ENCODE results near the gene ZEB1.

ZEB1 gene

DNA sequence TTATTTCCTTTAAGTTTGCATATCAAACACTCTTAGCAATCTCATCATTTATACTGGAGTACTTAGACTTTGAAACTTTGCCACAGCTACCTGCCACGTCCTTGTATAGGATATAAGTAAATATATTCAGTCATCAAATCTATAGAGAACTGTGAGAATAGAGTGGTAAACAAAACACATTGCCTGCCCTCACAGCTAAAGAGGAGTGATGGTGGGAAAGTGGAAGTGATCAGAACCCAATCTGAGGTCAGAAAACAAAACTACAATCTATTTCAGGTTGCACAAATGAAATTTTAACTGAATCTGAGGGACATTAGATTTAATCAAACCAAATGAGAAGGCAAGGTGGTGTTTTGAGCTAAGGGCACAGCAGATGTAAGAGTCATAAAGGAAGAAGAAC is 74.8 kb downstream of the ZEB1 start:
- TF ChIP-seq, protein P1, sequence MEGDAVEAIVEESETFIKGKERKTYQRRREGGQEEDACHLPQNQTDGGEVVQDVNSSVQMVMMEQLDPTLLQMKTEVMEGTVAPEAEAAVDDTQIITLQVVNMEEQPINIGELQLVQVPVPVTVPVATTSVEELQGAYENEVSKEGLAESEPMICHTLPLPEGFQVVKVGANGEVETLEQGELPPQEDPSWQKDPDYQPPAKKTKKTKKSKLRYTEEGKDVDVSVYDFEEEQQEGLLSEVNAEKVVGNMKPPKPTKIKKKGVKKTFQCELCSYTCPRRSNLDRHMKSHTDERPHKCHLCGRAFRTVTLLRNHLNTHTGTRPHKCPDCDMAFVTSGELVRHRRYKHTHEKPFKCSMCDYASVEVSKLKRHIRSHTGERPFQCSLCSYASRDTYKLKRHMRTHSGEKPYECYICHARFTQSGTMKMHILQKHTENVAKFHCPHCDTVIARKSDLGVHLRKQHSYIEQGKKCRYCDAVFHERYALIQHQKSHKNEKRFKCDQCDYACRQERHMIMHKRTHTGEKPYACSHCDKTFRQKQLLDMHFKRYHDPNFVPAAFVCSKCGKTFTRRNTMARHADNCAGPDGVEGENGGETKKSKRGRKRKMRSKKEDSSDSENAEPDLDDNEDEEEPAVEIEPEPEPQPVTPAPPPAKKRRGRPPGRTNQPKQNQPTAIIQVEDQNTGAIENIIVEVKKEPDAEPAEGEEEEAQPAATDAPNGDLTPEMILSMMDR (conservative IDR thresholded peaks at IDR 0.05; ENCODE audit: low read depth, low read length) = no peak
- DNase-seq (ENCODE audit: low read depth) = no peak

DNA sequence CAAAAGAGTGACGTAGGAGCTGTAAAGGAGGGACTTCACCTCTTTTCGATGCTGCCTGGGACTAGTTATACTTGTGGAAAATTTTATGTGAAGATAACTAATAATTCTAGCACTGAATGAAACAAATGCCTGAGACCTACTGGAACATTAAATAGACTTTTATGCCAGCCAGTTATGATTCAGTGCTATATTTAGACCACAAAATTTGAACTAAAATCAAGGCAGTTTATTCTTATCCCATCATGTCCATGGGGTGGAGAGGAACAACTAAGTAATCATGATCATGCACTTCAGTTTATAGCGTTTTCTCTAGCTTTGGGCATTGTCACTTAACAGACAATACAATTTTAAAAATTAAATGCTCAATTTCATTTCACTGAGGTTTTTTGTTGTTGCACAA is 76.7 kb downstream of the ZEB1 start:
- no peak for DNase-seq (ENCODE audit: low read depth)
- TF ChIP-seq, protein P1 (conservative IDR thresholded peaks at IDR 0.05; ENCODE audit: low read depth, low read length) = no peak
- no peak overlapping the region for H3K4me3 ChIP-seq (ENCODE audit: low read depth, low read length)

More for the DNA sequence above, 74.8 kb downstream of the ZEB1 start:
- no peak overlapping the region for H3K4me3 ChIP-seq (ENCODE audit: low read depth, low read length)

DNA sequence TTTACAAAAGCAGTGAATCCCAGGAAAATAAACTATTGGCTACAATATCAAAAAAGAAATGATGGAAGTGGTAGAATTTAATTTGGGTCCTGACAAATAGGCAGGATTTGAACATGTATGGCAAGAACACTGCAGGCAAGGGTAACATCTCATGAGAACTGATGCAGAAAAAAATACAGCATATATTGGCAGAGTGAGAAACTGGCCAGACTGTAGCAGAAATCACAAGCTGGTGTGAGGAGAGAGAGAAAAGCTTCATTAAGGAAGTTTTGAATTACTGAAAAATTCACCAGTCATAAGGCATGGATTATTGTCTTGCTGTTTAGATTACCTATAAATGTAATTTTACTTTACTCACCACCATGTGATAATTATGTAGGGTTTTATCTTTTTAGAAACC is 77.4 kb downstream of the ZEB1 start:
- DNase-seq (ENCODE audit: low read depth) = no peak
- TF ChIP-seq, protein P1 (conservative IDR thresholded peaks at IDR 0.05; ENCODE audit: low read depth, low read length) = no peak
- H3K4me3 ChIP-seq (ENCODE audit: low read depth, low read length) = no peak overlapping the region

DNA sequence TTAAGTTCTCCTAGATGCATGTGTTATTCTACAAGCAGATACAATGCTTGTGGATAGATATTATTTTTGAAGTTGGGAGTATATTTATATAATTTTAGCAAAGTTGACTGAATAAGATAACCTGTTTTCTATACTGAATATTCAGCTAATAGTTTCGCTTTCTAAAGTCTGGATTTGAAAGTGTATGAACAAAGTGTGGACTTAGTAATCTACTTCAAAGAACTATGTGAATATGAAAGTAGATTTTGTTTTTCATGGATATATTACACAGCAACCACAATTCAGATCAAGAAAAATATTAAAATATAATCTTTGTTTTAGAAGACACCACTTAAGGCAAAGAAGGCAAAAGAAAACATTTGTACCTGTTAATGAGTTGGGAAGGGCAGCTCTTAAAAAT is 78.8 kb downstream of the ZEB1 start:
- no peak overlapping the region for H3K4me3 ChIP-seq (ENCODE audit: low read depth, low read length)
- TF ChIP-seq, protein P1 (conservative IDR thresholded peaks at IDR 0.05; ENCODE audit: low read depth, low read length) = no peak
- no peak for DNase-seq (ENCODE audit: low read depth)

DNA sequence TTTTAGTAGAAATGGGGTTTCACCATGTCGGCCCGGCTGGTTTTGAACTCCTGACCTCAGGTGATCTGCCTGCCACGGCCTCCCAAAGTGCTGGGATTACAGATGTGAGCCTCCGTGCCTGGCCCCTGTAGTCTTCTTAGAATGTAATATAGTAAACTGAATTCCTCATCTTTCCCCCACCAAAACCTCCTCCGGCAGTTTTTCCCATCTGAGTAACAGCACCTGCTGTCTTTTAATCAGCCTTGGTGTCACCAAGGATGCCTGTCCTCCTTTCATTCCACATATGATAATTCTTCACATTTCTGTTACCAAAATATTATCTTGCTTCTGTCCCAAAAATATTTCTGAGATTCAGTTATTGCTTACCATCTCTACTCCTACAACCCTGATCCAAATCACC is 80.2 kb downstream of the ZEB1 start:
- TF ChIP-seq, protein P1 (conservative IDR thresholded peaks at IDR 0.05; ENCODE audit: low read depth, low read length) = no peak
- no peak overlapping the region for H3K4me3 ChIP-seq (ENCODE audit: low read depth, low read length)
- no peak for DNase-seq (ENCODE audit: low read depth)

DNA sequence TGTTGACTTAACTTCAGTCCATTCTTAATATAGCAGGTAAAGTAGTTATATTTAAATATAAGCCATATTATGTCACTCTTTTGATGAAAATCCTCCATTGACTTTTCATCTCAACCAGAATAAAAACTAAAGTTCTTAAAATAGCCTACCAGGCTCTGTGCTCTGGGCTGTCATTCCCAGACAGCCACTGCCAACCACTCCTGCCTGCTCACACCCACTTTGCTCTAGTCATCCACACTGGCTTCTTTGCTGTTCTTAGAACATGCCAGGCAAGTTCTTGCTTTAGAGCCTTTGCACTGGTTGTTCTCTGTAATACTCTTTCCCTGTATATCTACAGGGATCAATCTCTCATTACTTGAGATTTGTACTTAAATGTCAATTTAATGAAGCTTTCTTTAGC is 80.6 kb downstream of the ZEB1 start:
- DNase-seq (ENCODE audit: low read depth) = no peak
- TF ChIP-seq, protein P1 (conservative IDR thresholded peaks at IDR 0.05; ENCODE audit: low read depth, low read length) = no peak
- no peak overlapping the region for H3K4me3 ChIP-seq (ENCODE audit: low read depth, low read length)

DNA sequence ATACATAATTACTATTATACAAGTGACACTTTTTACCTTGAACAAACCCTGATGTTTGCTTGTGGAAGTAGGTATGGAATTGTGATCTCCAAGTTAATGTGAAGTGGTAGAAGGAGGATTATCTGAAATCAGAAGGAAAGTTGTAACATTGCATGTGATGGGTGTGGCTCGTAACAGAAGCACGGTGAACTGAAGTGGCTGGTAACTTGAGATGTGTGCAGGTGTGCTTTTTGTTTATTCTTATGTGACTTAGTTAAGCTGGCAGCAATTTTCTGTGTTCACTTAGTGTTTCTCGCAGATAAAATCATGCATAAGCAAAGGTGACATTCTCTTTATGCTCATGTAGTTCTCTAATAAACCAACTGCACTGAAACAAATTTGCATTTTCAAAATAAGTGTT is 82.3 kb downstream of the ZEB1 start:
- H3K4me3 ChIP-seq (ENCODE audit: low read depth, low read length) = no peak overlapping the region
- DNase-seq (ENCODE audit: low read depth) = no peak
- TF ChIP-seq, protein P1 (conservative IDR thresholded peaks at IDR 0.05; ENCODE audit: low read depth, low read length) = no peak

Measured in choroid plexus epithelial cell (primary cell).